ENCODE results near the gene CDCA3. TPM values are rescaled to one million over a fixed set of nuclear protein-coding genes. Genes with fewer than 3 reads are reported as not detected.

The CDCA3 gene
- total and polyA plus RNA-seq, 2 of the 13 experiments (the other 11 are each of a cell fraction or from before 2014, with no cell fraction given) = 32.7 to 56.5 TPM

GRCh38 chr12:6854036-6854435 lies 3.0 kb upstream of the CDCA3 start:
- no peaks in the 10 kb centered on the region for H3K9me3 ChIP-seq (ENCODE audit: low read length)
- FAIRE-seq (peak; percentile 87), ATAC-seq (no peak), DNase-seq (ENCODE audit: low spot score) (peak; percentile 78)
- peak overlapping the region; percentile 88 for H3K4me2 ChIP-seq (ENCODE audit: low read depth, low read length)
- H3K4me3 ChIP-seq (replicated peaks in 1 of 3; ENCODE audit: insufficient read depth in 1 of 3, low read depth in 2 of 3, low read length in 3 of 3) = peak overlapping the region in 1 of 3 experiments; percentile 95; a peak in 1 of 6 replicates
- in situ Hi-C loops (cut with HindIII; ENCODE audit: extremely low pct_ligation_motif_present, low pct_unique_long_range_greater_than_20kb) (no loop called here), intact Hi-C loops (cut with micrococcal nuclease; ENCODE audit: unreplicated experiment) (no loop called here)
- H3K79me2 ChIP-seq (ENCODE audit: insufficient read depth, low read length) = peaks cover 37% of the 10 kb centered on the region
- H2AFZ ChIP-seq (ENCODE audit: low read length) = no peak overlapping the region
- H3K4me1 ChIP-seq (ENCODE audit: insufficient read depth, low read length) = peaks cover 33% of the 10 kb centered on the region
- POLR2A ChIA-PET = interaction anchor here (1.2 to 5.2 kb wide), 6 partner anchors 13 to 130 kb away, joined by 5 to 132 read pairs (median 26); partner anchors contain the start of genes C12orf57, COPS7A, P3H3 and PTMS
- H3K9ac ChIP-seq (ENCODE audit: insufficient read depth, low read depth, low read length) = peak overlapping the region; percentile 66; the same call in 1 of the 2 replicates
- peak overlapping the region; percentile 61 for H3K27ac ChIP-seq (ENCODE audit: extremely low read length, insufficient read depth, low read length)
- CTCF ChIA-PET (ENCODE audit: low intra/inter-chr PET ratio, low total read pairs) = no interaction called here
- H3K36me3 ChIP-seq (replicated peaks in 1 of 2; ENCODE audit: control insufficient read depth in 1 of 2, insufficient read depth in 2 of 2, low read length in 2 of 2) = peaks cover 18 to 52% of the 10 kb centered on the region in 2 experiments
- H3K27me3 ChIP-seq (ENCODE audit: control insufficient read depth in 1 of 2, insufficient read depth in 2 of 2, low read length in 2 of 2) = no peaks in the 10 kb centered on the region
- whole genome bisulfite sequencing (ENCODE audit: low lambda C conversion rate) = 35% methylated on average over 6 of the region's 6 CpGs
- H4K20me1 ChIP-seq (ENCODE audit: insufficient read depth, low read length) = no peaks in the 10 kb centered on the region; the same call in 1 of the 2 replicates
- BruUV-seq (replicated peaks) = no TSS peak
- TF ChIP-seq SCMH1 (CRISPR knock-in tag; IDR thresholded peaks at IDR 0.05; ENCODE audit: borderline replicate concordance) = no peak
- no peak for TF ChIP-seq ZNF180 (CRISPR knock-in tag; IDR thresholded peaks at IDR 0.05; ENCODE audit: borderline replicate concordance, low read depth)
- peak; percentile 22; the same call in 1 of the 2 replicates for TF ChIP-seq NFYC (CRISPR knock-in tag; IDR thresholded peaks at IDR 0.05)
- TF ChIP-seq ZNF12 (CRISPR knock-in tag; IDR thresholded peaks at IDR 0.05) = no peak
- TF ChIP-seq ZKSCAN5 (CRISPR knock-in tag; IDR thresholded peaks at IDR 0.05) = no peak
- no peak for TF ChIP-seq NR3C1 (CRISPR knock-in tag; IDR thresholded peaks at IDR 0.05)
- peak; percentile 44 for TF ChIP-seq TEAD3 (CRISPR knock-in tag; optimal IDR thresholded peaks at IDR 0.05; ENCODE audit: borderline replicate concordance)
- TF ChIP-seq ZSCAN5A (CRISPR knock-in tag; IDR thresholded peaks at IDR 0.05; ENCODE audit: borderline replicate concordance) = no peak
- TF ChIP-seq TBX2 (CRISPR knock-in tag; IDR thresholded peaks at IDR 0.05; ENCODE audit: borderline replicate concordance) = peak; percentile 26; the same call in 1 of the 2 replicates
- no peak for TF ChIP-seq PRDM4 (CRISPR knock-in tag; IDR thresholded peaks at IDR 0.05; ENCODE audit: borderline replicate concordance)
- no peak for TF ChIP-seq IKZF1 (IDR thresholded peaks at IDR 0.05)
- TF ChIP-seq THAP11 (CRISPR knock-in tag; IDR thresholded peaks at IDR 0.05) = 0 out of 2 replicates have a peak, but pooled peaks have one; percentile 31
- no peak for TF ChIP-seq ZFP37 (CRISPR knock-in tag; IDR thresholded peaks at IDR 0.05; ENCODE audit: borderline replicate concordance)
- no peak for TF ChIP-seq CTCF (CRISPR knock-in tag; IDR thresholded peaks at IDR 0.05)
- no peak for TF ChIP-seq TCF12 (IDR thresholded peaks at IDR 0.05)
- TF ChIP-seq TCF12 (CRISPR knock-in tag; IDR thresholded peaks at IDR 0.05) = no peak
- no peak for TF ChIP-seq ZNF24 (IDR thresholded peaks at IDR 0.05)
- 0 out of 2 replicates have a peak, but pooled peaks have one; percentile 5 for TF ChIP-seq HNF4A (CRISPR knock-in tag; IDR thresholded peaks at IDR 0.05)
- 0 out of 2 replicates have a peak, but pooled peaks have one; percentile 1 for TF ChIP-seq CEBPB (IDR thresholded peaks at IDR 0.05; ENCODE audit: borderline replicate concordance, low read depth, low read length)
- no peak for TF ChIP-seq IRF2 (CRISPR knock-in tag; IDR thresholded peaks at IDR 0.05)

All from HepG2 (cell line).